HG03469 (cell line): Measurements from ENCODE around the gene MTREX.

Experiments
- ATAC-seq: cut with Tn5 transposase; IDR thresholded peaks from one replicate; pipeline ENCODE4 v1.9.1; 2021; ENCODE audit warnings: mild to moderate bottlenecking, moderate library complexity, moderate number of reproducible peaks; ENCODE audit not compliant: unreplicated experiment

Gene MTREX

GRCh38 chr5:55459572-55459971 is 151.8 kb downstream of the MTREX start:
- ATAC-seq: no peak

GRCh38 chr5:55463613-55464012 is 155.8 kb downstream of the MTREX start:
- ATAC-seq: no peak

GRCh38 chr5:55467862-55468551 is 160.2 kb downstream of the MTREX start:
- no peak for ATAC-seq

GRCh38 chr5:55469839-55470238 is 162.1 kb downstream of the MTREX start:
- ATAC-seq: no peak

GRCh38 chr5:55470282-55470681 is 162.5 kb downstream of the MTREX start:
- no peak for ATAC-seq

GRCh38 chr5:55471468-55471867 is 163.7 kb downstream of the MTREX start:
- no peak for ATAC-seq

- no peak for ATAC-seq
These were observed 164.9 kb downstream of the MTREX start for GRCh38 chr5:55472642-55473041.
